ENCODE results near the gene KIZ.
A peak's percentile ranks its signal among the peaks of the same experiment; 100 is the strongest.

The KIZ gene, protein sequence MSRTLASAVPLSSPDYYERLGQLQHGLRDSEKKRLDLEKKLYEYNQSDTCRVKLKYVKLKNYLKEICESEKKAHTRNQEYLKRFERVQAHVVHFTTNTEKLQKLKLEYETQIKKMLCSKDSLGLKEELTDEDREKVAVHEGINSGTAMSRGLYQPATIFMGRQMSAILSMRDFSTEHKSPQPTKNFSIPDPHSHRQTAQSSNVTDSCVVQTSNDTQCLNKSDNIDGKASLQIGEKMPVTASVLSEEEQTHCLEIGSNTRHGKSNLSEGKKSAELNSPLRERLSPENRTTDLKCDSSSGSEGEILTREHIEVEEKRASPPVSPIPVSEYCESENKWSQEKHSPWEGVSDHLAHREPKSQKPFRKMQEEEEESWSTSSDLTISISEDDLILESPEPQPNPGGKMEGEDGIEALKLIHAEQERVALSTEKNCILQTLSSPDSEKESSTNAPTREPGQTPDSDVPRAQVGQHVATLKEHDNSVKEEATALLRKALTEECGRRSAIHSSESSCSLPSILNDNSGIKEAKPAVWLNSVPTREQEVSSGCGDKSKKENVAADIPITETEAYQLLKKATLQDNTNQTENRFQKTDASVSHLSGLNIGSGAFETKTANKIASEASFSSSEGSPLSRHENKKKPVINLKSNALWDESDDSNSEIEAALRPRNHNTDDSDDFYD

DNA sequence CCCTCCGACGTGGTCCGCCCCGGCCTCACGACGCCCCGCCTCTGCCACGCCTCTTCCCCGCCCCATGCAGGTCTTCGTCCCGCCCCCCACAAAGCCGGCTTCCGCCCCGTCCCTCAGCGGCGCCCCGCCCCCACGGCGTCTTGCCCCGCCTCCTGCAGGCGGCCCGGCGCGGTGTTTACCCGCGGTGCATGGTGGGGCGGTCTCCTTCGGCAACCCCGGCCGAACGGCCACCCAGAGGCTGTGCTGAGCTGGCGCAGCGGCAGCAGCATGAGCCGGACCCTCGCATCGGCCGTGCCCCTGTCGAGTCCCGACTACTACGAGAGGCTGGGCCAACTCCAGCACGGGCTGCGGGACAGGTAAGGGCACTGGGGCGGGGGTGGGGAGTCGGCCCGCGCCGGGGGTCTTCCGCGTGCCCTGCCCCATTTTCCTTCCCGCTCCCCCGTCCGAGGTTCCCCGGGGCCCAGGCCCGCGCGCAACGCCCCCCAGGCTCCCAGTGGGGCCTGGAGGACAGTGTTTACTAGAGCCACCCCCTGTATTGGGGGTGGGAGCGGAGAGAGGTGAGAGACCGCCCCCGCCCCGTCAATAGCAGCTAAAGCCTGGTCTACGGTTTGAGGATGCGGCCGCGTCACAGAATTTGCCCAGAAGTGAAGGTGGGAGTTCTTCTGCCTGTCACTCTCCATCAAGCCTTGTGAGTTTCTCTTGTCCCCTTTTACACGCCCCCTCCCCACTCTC lies at the start of gene KIZ:
Gene KIZ (plus strand): TSS at position 234 of the 732 bp plus-strand sequence. CDS start 34 bp downstream, at position 268.
- peak; percentile 96 to 97 (median 97) for DNase-seq (ENCODE audit: low read depth in 2 of 3, low spot score in 1 of 3)

- DNase-seq (ENCODE audit: low read depth in 2 of 3, low spot score in 1 of 3), result no peak
Measured at GRCh38 chr20:21077809-21078345, 48.0 kb upstream of the KIZ start.

DNA sequence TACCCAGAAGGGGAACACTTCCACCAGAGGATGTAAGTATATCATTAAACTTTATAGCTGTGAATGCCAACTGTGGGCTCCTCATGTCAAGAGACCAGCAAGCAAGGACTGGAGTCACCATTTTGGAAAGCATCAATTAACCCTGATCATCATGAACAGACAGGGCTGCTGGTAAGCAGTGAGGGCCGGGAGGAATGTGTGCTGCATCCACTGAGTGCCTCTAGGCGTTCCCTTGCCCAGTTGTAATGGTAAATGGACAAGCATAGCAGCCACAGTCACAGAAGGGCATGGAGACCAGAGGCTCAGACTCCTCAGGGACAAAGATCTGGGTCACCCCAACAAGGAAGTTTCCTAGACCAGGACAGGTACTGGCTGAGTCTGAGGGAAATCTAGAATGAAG lies 43.3 kb upstream of the KIZ start:
- no peak for DNase-seq (ENCODE audit: low read depth in 2 of 3, low spot score in 1 of 3)

DNA sequence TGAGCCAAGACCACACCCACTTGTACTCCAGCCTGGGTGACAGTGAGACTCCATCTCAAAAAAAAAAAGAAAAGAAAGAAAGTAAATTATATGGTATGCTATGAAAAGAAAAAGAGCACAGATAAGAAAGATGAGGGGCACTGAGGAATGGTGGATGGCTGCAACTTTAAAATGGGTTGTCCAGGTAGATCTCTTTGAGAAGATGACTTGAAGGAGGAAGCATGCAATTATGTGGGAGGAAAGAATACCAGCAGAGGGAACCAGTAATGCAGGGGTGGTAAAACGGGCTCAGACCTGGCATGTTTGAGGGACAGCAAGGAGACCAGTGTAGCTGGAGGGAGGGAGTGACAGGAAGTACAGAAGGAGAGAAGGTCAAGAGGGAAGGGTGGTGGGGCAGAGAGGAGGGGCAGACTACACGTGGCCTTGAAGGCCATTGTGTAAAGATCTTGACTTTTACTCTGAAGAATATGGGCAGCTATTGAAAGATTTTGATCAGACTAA lies 42.0 kb upstream of the KIZ start:
- DNase-seq (ENCODE audit: low read depth in 2 of 3, low spot score in 1 of 3), result no peak

GRCh38 chr20:21087862-21088540 lies 37.9 kb upstream of the KIZ start:
- DNase-seq (ENCODE audit: low read depth in 2 of 3, low spot score in 1 of 3), result no peak

GRCh38 chr20:21089391-21089790 lies 36.5 kb upstream of the KIZ start:
- no peak for DNase-seq (ENCODE audit: low read depth in 2 of 3, low spot score in 1 of 3)

GRCh38 chr20:21090111-21090618 lies 35.7 kb upstream of the KIZ start:
- DNase-seq (ENCODE audit: low read depth in 2 of 3, low spot score in 1 of 3), result no peak

DNA sequence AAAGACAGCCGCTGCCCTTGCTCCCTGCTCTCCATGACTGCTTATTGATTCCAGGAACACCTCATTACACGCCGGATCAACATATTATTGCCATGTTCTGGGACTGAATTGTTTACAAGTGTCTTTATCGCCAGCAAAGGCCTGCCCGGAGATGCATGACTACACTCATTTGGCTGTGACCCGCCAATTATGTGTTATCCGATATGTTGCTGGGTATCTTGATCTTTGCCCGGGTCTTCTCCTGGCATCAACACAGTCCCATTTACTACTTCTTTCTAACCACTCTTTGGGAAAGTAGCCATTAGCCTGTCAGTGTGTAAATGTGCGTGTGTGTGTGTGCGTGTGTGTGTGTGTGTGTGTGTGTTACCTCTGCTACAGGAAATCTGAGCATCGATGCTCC lies 35.2 kb upstream of the KIZ start:
- no peak for DNase-seq (ENCODE audit: low read depth in 2 of 3, low spot score in 1 of 3)

- no peak for DNase-seq (ENCODE audit: low read depth in 2 of 3, low spot score in 1 of 3)
Measured at GRCh38 chr20:21092806-21093205, 33.1 kb upstream of the KIZ start.

DNA sequence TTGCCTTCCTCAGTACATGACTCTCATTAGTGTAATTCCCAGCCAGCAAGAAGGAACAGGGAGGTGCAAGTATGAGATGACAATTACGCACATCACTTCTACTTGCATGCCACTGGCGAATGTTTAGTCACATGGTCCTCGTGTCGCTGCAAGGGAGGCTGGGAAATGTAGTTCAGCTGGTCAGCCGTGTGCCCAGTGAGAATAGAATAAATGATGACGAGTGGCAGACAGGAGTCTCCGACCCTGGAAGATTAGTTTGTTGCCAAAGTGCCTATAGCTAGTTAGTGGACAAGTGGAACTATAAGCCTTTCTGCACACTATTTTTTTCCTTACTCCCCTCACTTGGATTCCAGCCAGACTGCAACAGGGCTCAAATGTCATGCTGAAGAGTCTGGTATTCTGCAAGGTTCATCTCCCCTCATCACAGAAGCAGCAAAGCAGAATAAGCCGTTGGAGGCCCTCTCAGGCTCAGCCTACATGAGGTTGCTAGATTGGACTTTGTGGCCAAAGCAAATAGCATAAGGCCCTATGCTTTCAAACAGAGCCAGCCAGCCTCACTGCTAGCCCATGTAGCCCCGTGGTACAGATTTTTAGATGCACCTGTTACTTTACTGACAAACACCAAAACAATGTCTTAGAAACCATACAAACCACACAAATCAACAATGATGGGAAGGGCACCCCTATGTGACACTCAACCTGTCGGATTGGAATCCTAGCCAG lies 29.4 kb upstream of the KIZ start:
- DNase-seq (ENCODE audit: low read depth in 2 of 3, low spot score in 1 of 3), result no peak

- no peak for DNase-seq (ENCODE audit: low read depth in 2 of 3, low spot score in 1 of 3)
Measured at GRCh38 chr20:21099751-21100577, 25.9 kb upstream of the KIZ start.

GRCh38 chr20:21100578-21101452 lies 25.1 kb upstream of the KIZ start:
- no peak for DNase-seq (ENCODE audit: low read depth in 2 of 3, low spot score in 1 of 3)

DNA sequence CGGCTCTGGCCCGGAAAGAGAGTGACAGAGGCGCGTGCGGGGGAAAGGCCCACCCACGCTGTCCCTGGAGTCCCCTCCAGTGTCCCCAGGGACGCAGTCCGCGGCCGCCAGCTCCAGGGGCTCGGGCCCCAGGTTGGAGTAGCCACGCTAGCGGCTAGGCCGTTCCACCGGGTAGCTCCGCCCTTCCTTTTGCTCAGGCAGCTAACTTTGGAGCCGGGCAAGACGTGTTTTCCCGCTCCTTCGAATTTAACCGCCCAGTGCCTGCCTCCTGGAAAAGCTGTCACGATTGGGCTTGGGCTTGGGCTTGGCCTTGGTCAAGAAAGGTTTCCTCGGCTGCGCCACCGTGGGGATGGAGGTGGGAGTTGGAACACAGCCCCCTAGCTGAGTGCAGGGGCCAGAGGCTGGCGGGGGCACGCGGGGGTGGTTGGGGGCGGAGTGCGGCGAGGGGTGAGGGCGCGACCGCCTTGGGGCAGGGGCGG lies 24.4 kb upstream of the KIZ start:
- no peak for DNase-seq (ENCODE audit: low read depth in 2 of 3, low spot score in 1 of 3)

GRCh38 chr20:21101932-21102575 lies 23.8 kb upstream of the KIZ start:
- no peak for DNase-seq (ENCODE audit: low read depth in 2 of 3, low spot score in 1 of 3)

DNA sequence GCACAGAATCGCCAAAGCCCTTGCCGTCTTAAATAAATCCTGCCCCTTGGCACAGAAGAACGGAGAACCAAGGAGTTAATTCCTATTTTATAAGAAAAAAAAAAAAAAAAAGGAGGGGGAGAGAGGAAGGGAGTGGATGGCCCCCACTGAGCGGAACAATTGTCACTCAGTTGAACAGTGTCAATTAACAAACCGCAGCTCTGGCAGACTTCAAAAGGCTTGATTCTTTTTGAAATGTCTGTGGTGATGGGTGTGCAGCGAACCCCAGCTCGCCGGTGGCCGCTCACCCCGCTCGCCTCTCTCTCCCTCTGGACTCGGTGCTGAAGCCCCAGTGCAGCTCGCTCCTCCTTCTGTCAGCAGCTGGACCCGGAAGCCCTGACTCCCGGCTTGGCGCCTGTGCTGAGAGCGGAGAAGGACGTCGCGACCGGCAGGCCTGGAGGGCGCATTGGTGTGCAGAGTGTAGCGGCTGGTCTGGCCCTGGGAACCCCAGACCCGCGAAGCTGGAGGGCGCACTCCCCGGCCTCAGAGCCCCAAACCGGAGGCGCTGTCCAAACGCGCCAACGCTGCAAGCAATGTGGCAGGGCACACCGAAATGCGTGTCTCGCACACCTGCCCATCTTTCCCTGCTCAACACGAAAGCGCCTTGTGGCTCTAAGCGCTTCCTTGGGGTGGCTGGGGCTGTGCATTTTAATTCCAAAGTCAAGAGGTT lies 23.1 kb upstream of the KIZ start:
- no peak for DNase-seq (ENCODE audit: low read depth in 2 of 3, low spot score in 1 of 3)

GRCh38 chr20:21103582-21104465 lies 22.1 kb upstream of the KIZ start:
- no peak for DNase-seq (ENCODE audit: low read depth in 2 of 3, low spot score in 1 of 3)

All from stimulated activated CD4-positive, alpha-beta T cell treated with anti-CD3 and anti-CD28 coated beads, Interleukin-12 subunit alpha, Interleukin-12 subunit beta, amount 100 ng/mL, for 48 hours (primary cell).